GM19240 (cell line): ENCODE results near the gene SPART.

Experiments
- DNase-seq: peaks from one replicate; pipeline ENCODE4 v3.0.0; 2011; ENCODE audit warnings: low spot score; ENCODE audit not compliant: insufficient read length

SPART gene

GRCh38 chr13:36346222-36347083, at the start of gene SPART:
SPART (minus strand) TSS chr13:36346394; CDS start chr13:36335830, 10,564 bp downstream.
- peak; percentile 37 for DNase-seq

GRCh38 chr13:36395280-36395679, 49.1 kb upstream of the SPART start:
- no peak for DNase-seq

- no peak for DNase-seq
These were observed 39.3 kb upstream of the SPART start for GRCh38 chr13:36385489-36385888.

GRCh38 chr13:36382030-36382429, 35.8 kb upstream of the SPART start:
- DNase-seq = no peak

GRCh38 chr13:36377826-36378468, 31.8 kb upstream of the SPART start:
- DNase-seq = no peak

- no peak for DNase-seq
These were observed 27.9 kb upstream of the SPART start for GRCh38 chr13:36374063-36374462.

GRCh38 chr13:36371185-36371584, 25.0 kb upstream of the SPART start:
- no peak for DNase-seq

- no peak for DNase-seq
These were observed 23.9 kb upstream of the SPART start for GRCh38 chr13:36370108-36370429.

GRCh38 chr13:36369268-36370107, 23.3 kb upstream of the SPART start:
- no peak for DNase-seq

- no peak for DNase-seq
These were observed 19.8 kb upstream of the SPART start for GRCh38 chr13:36366031-36366430.

GRCh38 chr13:36363366-36363863, 17.2 kb upstream of the SPART start:
- no peak for DNase-seq

- DNase-seq = no peak
These were observed 16.7 kb upstream of the SPART start for GRCh38 chr13:36362914-36363313.

- DNase-seq = no peak
These were observed 16.1 kb upstream of the SPART start for GRCh38 chr13:36362251-36362650.

GRCh38 chr13:36360903-36361302, 14.7 kb upstream of the SPART start:
- DNase-seq = no peak

GRCh38 chr13:36359301-36359950, 13.2 kb upstream of the SPART start:
- no peak for DNase-seq

- DNase-seq = no peak
These were observed 12.1 kb upstream of the SPART start for GRCh38 chr13:36358175-36358718.

GRCh38 chr13:36357692-36358091, 11.5 kb upstream of the SPART start:
- no peak for DNase-seq

GRCh38 chr13:36357231-36357630, 11.0 kb upstream of the SPART start:
- no peak for DNase-seq

- no peak for DNase-seq
These were observed 9.9 kb upstream of the SPART start for GRCh38 chr13:36356058-36356457.

- DNase-seq = no peak
These were observed 9.4 kb upstream of the SPART start for GRCh38 chr13:36355632-36356031.
